OCI-LY1 (cell line): ENCODE results near the gene AKT3.

Experiments used
- H2AFZ ChIP-seq: fragments of 200-600 bp; sonication (generic), shearing (Covaris generic); 2 replicates; pipeline ENCODE4 v1.6.0; 2014; ENCODE audit warnings: antibody characterized with exemption, mild to moderate bottlenecking, low read length
- H3F3A ChIP-seq: fragments of 200-600 bp; sonication (generic), shearing (Covaris generic); 2 replicates; pipeline ENCODE4 v1.6.0; 2014; ENCODE audit warnings: mild to moderate bottlenecking, antibody characterized with exemption, low read length, moderate library complexity; ENCODE audit not compliant: insufficient read depth
- H3K27ac ChIP-seq: fragments of 200-600 bp; sonication (generic); 2 replicates; pipeline ENCODE4 v1.5.1; 2014; ENCODE audit warnings: low read length, mixed run types, mild to moderate bottlenecking, low read depth; ENCODE audit not compliant: poor library complexity, severe bottlenecking
- H3K27me3 ChIP-seq: fragments of 200-600 bp; sonication (generic); 2 replicates; pipeline ENCODE4 v1.6.0; 2014; ENCODE audit warnings: antibody characterized with exemption, mild to moderate bottlenecking, low read length, moderate library complexity; ENCODE audit not compliant: insufficient read depth
- H3K36me3 ChIP-seq: fragments of 200-600 bp; sonication (generic); 2 replicates; pipeline ENCODE4 v1.6.1; 2014; ENCODE audit warnings: mild to moderate bottlenecking, antibody characterized with exemption, low read length, moderate library complexity, mixed read lengths; ENCODE audit not compliant: insufficient read depth
- H3K4me1 ChIP-seq: fragments of 200-600 bp; sonication (generic); 2 replicates; pipeline ENCODE4 v1.5.1; 2014; ENCODE audit warnings: mild to moderate bottlenecking, low read length, moderate library complexity; ENCODE audit not compliant: insufficient read depth, severe bottlenecking
- H3K4me2 ChIP-seq: fragments of 200-600 bp; sonication (generic), shearing (Covaris generic); 2 replicates; pipeline ENCODE4 v1.6.1; 2014; ENCODE audit warnings: low read length
- H3K4me3 ChIP-seq: fragments of 200-600 bp; sonication (generic); 2 replicates; pipeline ENCODE4 v1.5.1; 2014; ENCODE audit warnings: low read length, low read depth, mild to moderate bottlenecking, mixed read lengths; ENCODE audit not compliant: poor library complexity, severe bottlenecking
- H3K79me2 ChIP-seq: fragments of 200-600 bp; shearing (Covaris generic); 2 replicates; pipeline ENCODE4 v1.6.1; 2016; ENCODE audit warnings: mixed run types, low read length, mixed read lengths; ENCODE audit not compliant: insufficient read depth
- H3K9ac ChIP-seq: fragments of 200-600 bp; sonication (generic), shearing (Covaris generic); 2 replicates; pipeline ENCODE4 v1.6.1; 2014; ENCODE audit warnings: mild to moderate bottlenecking, low read length, mixed read lengths
- H3K9me2 ChIP-seq: fragments of 200-600 bp; sonication (generic), shearing (Covaris generic); 2 replicates; pipeline ENCODE4 v1.6.1; 2014; ENCODE audit warnings: low read depth, mild to moderate bottlenecking, low read length, mixed read lengths
- H3K9me3 ChIP-seq: fragments of 200-600 bp; shearing (Covaris generic); 2 replicates; pipeline ENCODE4 v1.6.1; 2014; ENCODE audit warnings: low read length, mixed read lengths
- H4K20me1 ChIP-seq: fragments of 200-600 bp; sonication (generic), shearing (Covaris generic); 2 replicates; pipeline ENCODE4 v1.6.0; 2016; ENCODE audit warnings: mild to moderate bottlenecking, low read length; ENCODE audit not compliant: insufficient read depth
- EZH2 ChIP-seq: fragments of 200-600 bp; sonication (generic), shearing (Covaris generic); IDR thresholded peaks from 2 replicates; pipeline ENCODE4 v1.8.0; 2017; ENCODE audit warnings: borderline replicate concordance, mixed run types, mild to moderate bottlenecking, antibody characterized with exemption, low read length, moderate library complexity, mixed read lengths
- TF ChIP-seq, protein P1 (sequence below): fragments of 200-600 bp; sonication (generic), shearing (Covaris generic); IDR thresholded peaks from 2 replicates; pipeline ENCODE4 v1.5.1; 2017; ENCODE audit warnings: mild to moderate bottlenecking, antibody characterized with exemption, low read length, moderate library complexity, mixed read lengths

The AKT3 gene

DNA sequence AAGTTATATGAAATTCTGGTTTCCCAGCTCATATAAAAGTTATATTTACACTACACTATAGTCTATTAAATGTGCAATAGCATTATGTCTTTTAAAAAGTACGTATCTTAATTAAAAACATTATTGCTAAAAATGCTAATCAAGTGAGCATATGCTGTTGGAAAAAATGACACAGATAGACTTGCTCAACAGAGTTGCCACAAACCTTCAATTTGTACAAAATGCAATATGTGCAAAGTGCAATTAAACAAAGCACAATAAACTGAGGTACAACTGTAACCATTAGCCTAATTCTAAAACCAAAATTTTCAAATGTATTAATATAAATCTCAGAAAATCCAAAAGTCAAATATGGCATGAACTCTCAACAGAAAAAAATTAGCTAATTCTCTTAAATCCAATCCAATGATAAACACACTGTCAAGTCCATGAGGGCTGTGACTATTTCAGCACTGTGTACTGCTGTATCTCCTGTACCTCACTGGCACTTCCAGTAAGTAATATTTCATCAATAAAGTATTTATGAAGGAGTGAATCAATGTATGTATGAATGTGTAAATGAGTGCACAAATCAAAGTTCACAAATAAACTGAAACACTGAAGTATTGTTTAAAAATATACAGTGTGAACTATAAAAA is 116.3 kb downstream of the AKT3 start:
- H3K9ac ChIP-seq, result no peak overlapping the region
- no peak overlapping the region for H3K4me3 ChIP-seq
- no peaks in the 10 kb centered on the region for H3K9me2 ChIP-seq
- H3K4me1 ChIP-seq, result no peaks in the 10 kb centered on the region
- H3K36me3 ChIP-seq, result no peaks in the 10 kb centered on the region
- no peak overlapping the region for H2AFZ ChIP-seq
- no peak for TF ChIP-seq EZH2
- TF ChIP-seq, protein P1, sequence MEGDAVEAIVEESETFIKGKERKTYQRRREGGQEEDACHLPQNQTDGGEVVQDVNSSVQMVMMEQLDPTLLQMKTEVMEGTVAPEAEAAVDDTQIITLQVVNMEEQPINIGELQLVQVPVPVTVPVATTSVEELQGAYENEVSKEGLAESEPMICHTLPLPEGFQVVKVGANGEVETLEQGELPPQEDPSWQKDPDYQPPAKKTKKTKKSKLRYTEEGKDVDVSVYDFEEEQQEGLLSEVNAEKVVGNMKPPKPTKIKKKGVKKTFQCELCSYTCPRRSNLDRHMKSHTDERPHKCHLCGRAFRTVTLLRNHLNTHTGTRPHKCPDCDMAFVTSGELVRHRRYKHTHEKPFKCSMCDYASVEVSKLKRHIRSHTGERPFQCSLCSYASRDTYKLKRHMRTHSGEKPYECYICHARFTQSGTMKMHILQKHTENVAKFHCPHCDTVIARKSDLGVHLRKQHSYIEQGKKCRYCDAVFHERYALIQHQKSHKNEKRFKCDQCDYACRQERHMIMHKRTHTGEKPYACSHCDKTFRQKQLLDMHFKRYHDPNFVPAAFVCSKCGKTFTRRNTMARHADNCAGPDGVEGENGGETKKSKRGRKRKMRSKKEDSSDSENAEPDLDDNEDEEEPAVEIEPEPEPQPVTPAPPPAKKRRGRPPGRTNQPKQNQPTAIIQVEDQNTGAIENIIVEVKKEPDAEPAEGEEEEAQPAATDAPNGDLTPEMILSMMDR, result no peak
- H3K4me2 ChIP-seq, result no peak overlapping the region
- no peaks in the 10 kb centered on the region for H4K20me1 ChIP-seq
- 0 out of 2 replicates have a peak, but pooled peaks cover 3% of the 10 kb centered on the region for H3K9me3 ChIP-seq
- no peaks in the 10 kb centered on the region for H3K27me3 ChIP-seq
- no peak overlapping the region for H3K27ac ChIP-seq
- no peaks in the 10 kb centered on the region for H3F3A ChIP-seq
- no peaks in the 10 kb centered on the region for H3K79me2 ChIP-seq

DNA sequence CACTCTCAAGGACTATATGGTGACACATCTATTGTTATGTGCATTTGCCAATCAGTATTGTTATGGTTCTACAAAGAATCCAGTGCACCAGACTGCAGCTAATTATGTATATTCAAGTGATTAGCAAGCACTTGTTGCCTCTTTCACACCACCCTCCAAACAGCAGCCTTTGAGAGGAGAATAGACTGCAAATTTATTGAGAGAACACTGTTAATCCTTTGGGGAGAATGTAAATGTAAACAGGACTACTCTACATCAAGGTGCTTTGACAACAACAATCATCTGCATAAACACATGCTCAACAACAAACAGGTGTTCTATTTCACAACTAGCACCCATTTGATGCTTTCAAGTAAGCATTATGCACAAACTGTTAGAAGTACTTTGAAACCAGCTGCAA is 117.4 kb downstream of the AKT3 start:
- H3K4me1 ChIP-seq, result no peaks in the 10 kb centered on the region
- H3K4me3 ChIP-seq, result no peak overlapping the region
- H3K79me2 ChIP-seq, result no peaks in the 10 kb centered on the region
- H3K4me2 ChIP-seq, result no peak overlapping the region
- H3K9me2 ChIP-seq, result no peaks in the 10 kb centered on the region
- H3F3A ChIP-seq, result no peaks in the 10 kb centered on the region
- H3K9me3 ChIP-seq, result 0 out of 2 replicates have a peak, but pooled peaks cover 3% of the 10 kb centered on the region
- H3K9ac ChIP-seq, result no peak overlapping the region
- H3K36me3 ChIP-seq, result no peaks in the 10 kb centered on the region
- no peaks in the 10 kb centered on the region for H3K27me3 ChIP-seq
- no peak overlapping the region for H2AFZ ChIP-seq
- TF ChIP-seq EZH2, result no peak
- TF ChIP-seq, protein P1, result no peak
- H4K20me1 ChIP-seq, result no peaks in the 10 kb centered on the region
- H3K27ac ChIP-seq, result no peak overlapping the region

DNA sequence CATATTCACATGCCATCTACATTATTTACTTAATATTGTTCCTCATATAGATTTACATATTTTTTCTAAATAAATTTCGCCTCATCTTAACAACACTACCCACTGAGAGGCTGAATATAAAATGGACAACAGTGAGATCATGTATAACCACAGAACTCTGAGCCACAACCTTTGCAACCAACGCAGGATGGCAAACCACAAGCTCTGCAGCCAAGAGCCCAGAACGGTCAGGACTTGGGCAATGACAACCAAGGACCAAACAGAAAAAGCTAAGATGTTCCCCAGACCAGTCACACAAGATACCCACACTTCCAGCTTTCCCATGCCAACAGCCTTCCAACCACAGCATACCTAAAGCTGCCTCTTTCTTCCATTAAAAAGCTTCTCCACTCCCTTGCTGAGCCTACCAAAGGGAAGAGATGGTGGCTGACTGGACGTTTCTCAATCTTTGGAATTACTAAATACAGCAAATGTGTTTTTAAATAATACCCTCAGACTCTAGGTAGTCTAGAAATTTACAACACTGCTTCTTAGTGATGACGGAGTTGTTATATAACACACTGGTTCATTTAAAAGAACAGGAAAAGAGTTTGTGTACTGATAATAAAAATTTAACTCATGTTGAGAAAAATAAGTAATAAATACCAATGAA is 117.9 kb downstream of the AKT3 start:
- Histone ChIP-seq H3F3A (no peaks in the 10 kb centered on the region), H3K9ac (no peak overlapping the region), H3K79me2 (no peaks in the 10 kb centered on the region), H3K4me1 (no peaks in the 10 kb centered on the region), H3K4me2 (no peak overlapping the region), H3K27me3 (no peaks in the 10 kb centered on the region), H3K9me3 (0 out of 2 replicates have a peak, but pooled peaks cover 3% of the 10 kb centered on the region), H3K9me2 (no peaks in the 10 kb centered on the region), H2AFZ (no peak overlapping the region), H4K20me1 (no peaks in the 10 kb centered on the region), H3K27ac (no peak overlapping the region), H3K4me3 (no peak overlapping the region), H3K36me3 (no peaks in the 10 kb centered on the region)
- TF ChIP-seq, protein P1, result no peak
- TF ChIP-seq EZH2, result no peak
